ENCODE data around the gene TAF9.
A peak's percentile ranks its signal among the peaks of the same experiment; 100 is the strongest.
"Not testable (repeated sequence)": the region's sequence is repeated elsewhere in the genome, so short reads cannot be mapped to it uniquely, and the experiment has no call there.

Gene TAF9

DNA sequence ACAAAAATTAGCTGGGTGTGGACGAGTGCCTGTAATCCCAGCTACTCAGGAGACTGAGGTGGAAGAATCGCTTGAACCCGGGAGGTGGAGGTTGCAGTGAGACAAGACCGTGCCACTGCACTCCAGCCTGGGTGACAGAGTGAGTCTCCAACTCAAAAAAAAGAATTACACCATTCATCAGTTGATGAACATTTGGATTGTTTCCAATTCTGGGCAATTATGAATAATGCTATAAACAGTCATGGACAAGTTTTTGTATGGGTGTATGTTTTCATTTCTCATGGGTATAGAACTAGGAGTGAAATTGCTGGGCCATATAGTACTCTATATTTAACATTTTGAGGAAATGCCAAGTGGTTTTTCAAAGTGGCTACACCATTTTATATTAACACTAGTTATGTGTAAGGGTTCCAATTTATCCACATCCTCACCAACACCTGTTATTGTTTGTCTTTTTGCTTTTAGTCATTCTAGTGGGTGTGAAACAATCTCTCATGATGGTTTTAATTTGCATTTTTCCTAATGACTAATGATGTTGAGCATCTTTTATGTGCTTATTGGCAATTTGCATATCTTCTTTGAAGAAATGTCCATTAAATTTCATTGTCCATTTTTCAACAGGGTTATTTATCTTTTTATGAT is 27.7 kb downstream of the TAF9 start:
- no peak for TF ChIP-seq CTCF (IDR thresholded peaks at IDR 0.05; ENCODE audit: insufficient read depth, low read depth, low read length, missing control alignments)
- H3K4me3 ChIP-seq (ENCODE audit: low read depth, low read length), result no peak overlapping the region
- DNase-seq (ENCODE audit: low read depth), result no peak

DNA sequence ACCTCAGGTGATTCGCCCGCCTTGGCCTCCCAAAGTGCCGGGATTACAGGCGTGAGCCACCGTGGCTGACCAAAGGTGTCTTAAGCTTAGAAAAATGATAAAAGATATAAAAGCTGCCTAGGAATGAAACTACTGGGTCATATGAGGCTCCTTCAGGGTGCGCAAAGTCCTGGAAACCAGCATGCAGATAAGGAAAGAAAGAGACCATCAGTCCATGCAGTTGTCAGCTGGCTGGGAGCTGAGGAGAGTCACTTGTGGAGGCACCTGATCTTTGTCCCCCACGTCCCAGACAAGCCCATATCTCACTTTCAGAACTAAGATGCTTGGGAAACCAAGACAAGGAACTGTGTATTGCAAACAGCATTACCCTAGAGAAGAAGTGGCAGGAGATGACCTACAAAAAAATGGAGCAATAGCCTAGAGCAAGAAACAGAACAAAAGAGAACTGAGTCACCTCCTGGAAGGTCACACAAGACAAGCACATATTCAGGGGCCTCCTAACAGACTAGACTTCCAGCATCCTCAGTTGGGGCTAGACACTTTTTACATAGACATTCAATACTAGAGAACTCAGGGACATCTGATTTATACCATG is 33.9 kb downstream of the TAF9 start:
- DNase-seq (ENCODE audit: low read depth), result no peak
- TF ChIP-seq CTCF (IDR thresholded peaks at IDR 0.05; ENCODE audit: insufficient read depth, low read depth, low read length, missing control alignments), result no peak
- H3K4me3 ChIP-seq (ENCODE audit: low read depth, low read length), result no peak overlapping the region

GRCh38 chr5:69334793-69335268 is 34.5 kb downstream of the TAF9 start:
- peak; percentile 77 for TF ChIP-seq CTCF (IDR thresholded peaks at IDR 0.05; ENCODE audit: insufficient read depth, low read depth, low read length, missing control alignments)
- no peak overlapping the region for H3K4me3 ChIP-seq (ENCODE audit: low read depth, low read length)
- peak; percentile 84 for DNase-seq (ENCODE audit: low read depth)

DNA sequence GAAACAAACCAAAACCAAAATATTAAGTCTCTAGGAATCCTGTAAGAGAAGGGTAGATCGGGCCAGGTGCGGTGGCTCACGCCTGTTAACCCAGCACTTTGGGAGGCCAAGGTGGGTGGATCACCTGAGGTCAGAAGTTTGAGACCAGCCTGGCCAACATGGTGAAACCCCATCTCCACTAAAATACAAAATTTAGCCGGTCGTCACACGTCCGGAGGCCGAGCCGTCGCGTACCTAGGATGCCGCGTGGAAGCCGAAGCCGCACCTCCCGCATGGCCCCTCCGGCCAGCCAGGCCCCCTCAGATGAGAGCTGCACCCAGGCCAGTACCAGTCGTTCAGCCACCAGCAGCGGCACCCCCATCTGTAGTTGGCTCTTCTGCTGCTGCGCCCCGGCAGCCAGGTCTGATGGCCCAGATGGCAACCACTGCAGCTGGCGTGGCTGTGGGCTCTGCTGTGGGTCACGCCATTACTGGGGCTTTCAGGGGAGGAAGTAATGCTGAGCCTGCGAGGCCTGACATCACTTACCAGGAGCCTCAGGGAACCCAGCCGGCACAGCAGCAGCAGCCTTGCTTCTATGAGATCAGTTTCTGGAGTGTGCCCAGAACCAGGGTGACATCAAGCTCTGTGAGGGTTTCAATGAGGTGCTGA is 35.5 kb downstream of the TAF9 start:
- not testable (repeated sequence) for DNase-seq (ENCODE audit: low read depth); H3K4me3 ChIP-seq (ENCODE audit: low read depth, low read length)

DNA sequence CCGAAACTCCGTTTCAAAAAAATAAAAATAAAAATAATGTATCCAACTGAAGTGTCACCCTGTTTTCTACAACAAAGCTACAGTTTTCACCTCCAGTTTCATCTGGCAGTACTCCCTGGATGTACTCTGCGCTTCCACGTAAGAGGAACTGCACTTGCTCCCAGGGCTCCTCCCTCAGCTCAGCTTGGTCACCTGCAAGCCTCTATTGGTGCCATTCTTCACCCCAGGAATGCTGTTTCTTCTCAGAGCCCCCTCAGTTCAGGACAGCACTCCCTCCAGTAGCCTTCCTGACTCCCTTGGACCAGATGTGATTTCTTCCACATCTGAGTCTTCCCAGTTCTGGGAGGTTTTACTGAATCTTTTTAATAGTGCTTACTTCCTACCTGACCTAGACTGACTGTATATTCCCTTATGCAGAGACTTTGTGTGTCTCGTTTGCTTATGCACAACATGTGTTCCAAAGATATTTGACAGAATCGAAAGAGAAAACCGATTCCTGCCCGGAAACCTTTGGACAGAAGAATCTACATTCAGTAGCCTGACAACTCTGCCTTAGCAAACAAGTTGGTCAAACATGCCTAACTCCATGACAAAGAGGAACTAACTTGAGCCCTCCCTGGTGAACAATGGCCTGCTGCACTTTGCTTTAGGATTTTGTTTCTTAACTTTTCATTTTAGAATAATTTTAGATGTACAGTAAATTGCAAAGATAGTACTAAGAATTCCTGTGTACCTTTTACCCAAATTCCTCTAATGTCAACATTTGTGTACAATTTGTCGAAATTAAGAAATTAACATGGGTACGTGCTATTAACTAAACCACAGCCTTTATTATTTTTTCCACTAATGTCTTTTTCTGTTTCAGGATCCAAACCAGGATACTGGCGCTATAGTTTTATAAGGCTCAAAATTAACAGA is 37.5 kb downstream of the TAF9 start:
- DNase-seq (ENCODE audit: low read depth), result peak; percentile 24
- peak overlapping the region; percentile 76 for H3K4me3 ChIP-seq (ENCODE audit: low read depth, low read length)
- TF ChIP-seq CTCF (IDR thresholded peaks at IDR 0.05; ENCODE audit: insufficient read depth, low read depth, low read length, missing control alignments), result no peak

DNA sequence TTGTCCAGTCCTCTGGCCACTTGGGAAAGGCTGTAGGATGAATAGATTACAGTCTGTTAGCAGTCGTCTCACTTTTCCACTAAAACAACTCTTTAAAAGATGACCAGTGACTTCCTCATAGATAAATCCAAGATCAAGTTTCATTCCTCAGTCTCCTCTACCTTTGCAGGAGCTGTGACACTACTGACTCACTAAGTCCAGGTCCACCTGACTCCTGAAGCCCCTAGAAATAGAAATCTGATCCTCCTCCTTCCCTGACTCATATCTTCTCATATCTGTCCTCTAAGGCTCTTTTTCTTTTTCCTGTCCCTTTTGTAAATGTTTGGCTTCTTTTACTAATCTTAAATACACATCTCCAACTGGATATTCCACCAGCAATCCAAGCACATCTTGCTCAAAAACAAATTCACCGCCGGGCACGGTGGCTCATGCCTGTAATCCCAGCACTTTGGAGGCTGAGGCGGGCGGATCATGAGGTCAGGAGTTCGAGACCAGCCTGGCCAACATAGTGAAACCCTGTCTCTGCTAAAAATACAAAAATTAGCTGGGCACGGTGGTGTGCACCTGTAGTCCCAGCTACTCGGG is 39.3 kb downstream of the TAF9 start:
- DNase-seq (ENCODE audit: low read depth), result no peak
- TF ChIP-seq CTCF (IDR thresholded peaks at IDR 0.05; ENCODE audit: insufficient read depth, low read depth, low read length, missing control alignments), result no peak
- no peak overlapping the region for H3K4me3 ChIP-seq (ENCODE audit: low read depth, low read length)
